ENCODE data around the gene NOLC1. TPM values are rescaled to one million over a fixed set of nuclear protein-coding genes. Genes with fewer than 3 reads are reported as not detected.

Gene NOLC1
- total and polyA plus RNA-seq, 2 of the 13 experiments (the other 11 are each of a cell fraction or from before 2014, with no cell fraction given): 50.6 to 81.0 TPM

DNA sequence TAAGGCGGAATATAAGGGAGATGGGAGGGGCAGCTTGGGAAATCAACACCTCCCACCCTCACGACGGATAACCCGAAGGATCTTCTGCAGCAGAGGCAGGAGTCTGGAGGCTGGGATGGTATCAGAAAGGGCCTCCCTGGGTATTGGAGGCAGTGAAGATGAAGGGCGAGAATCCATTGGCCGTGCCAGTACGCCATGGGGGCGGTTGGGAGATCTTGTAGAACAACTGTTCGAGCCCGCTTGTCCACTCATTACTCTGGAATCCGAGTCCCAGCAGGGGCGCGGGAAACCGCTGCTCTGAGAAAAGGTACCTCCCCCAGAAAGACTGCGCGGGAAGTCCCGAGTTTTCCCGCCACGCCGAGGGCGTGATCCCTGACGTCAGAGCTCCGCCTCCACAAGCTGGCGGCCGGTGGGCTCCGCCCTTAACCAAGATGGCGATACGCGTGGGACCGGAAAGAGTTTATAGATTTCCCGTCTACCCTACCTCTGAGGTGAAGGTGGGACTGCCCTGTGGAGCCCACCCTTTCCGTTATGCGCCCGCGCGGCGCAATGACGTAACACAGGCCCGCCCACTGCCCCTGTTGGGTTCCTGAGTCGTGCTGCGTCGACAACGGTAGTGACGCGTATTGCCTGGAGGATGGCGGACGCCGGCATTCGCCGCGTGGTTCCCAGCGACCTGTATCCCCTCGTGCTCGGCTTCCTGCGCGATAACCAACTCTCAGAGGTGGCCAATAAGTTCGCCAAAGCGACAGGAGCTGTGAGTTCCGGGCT lies at the start of gene NOLC1 (continued):
- no peak for TF ChIP-seq ZNF850 (CRISPR knock-in tag; conservative IDR thresholded peaks at IDR 0.05)
- 0 out of 2 replicates have a peak, but pooled peaks have one; percentile 67 for TF ChIP-seq ZNF678 (CRISPR knock-in tag; IDR thresholded peaks at IDR 0.05)
- peak; percentile 93 for TF ChIP-seq ZFY (CRISPR knock-in tag; IDR thresholded peaks at IDR 0.05)
- TF ChIP-seq, protein P1, sequence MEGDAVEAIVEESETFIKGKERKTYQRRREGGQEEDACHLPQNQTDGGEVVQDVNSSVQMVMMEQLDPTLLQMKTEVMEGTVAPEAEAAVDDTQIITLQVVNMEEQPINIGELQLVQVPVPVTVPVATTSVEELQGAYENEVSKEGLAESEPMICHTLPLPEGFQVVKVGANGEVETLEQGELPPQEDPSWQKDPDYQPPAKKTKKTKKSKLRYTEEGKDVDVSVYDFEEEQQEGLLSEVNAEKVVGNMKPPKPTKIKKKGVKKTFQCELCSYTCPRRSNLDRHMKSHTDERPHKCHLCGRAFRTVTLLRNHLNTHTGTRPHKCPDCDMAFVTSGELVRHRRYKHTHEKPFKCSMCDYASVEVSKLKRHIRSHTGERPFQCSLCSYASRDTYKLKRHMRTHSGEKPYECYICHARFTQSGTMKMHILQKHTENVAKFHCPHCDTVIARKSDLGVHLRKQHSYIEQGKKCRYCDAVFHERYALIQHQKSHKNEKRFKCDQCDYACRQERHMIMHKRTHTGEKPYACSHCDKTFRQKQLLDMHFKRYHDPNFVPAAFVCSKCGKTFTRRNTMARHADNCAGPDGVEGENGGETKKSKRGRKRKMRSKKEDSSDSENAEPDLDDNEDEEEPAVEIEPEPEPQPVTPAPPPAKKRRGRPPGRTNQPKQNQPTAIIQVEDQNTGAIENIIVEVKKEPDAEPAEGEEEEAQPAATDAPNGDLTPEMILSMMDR (CRISPR knock-in tag; IDR thresholded peaks at IDR 0.05): peak; percentile 24; the same call in 1 of the 2 replicates
- peak; percentile 99; the same call in 1 of the 2 replicates for TF ChIP-seq KLF11 (CRISPR knock-in tag; IDR thresholded peaks at IDR 0.05)
- TF ChIP-seq, protein P2, sequence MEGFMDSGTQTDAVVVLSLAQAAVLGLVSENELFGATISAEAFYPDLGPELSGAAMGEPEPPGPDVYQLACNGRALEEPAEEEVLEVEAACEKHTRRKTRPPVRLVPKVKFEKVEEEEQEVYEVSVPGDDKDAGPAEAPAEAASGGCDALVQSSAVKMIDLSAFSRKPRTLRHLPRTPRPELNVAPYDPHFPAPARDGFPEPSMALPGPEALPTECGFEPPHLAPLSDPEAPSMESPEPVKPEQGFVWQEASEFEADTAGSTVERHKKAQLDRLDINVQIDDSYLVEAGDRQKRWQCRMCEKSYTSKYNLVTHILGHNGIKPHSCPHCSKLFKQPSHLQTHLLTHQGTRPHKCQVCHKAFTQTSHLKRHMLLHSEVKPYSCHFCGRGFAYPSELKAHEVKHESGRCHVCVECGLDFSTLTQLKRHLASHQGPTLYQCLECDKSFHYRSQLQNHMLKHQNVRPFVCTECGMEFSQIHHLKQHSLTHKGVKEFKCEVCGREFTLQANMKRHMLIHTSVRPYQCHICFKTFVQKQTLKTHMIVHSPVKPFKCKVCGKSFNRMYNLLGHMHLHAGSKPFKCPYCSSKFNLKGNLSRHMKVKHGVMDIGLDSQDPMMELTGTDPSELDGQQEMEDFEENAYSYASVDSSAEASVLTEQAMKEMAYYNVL (CRISPR knock-in tag; IDR thresholded peaks at IDR 0.05; ENCODE audit: borderline replicate concordance): peak; percentile 66
- no peak for TF ChIP-seq THYN1 (CRISPR knock-in tag; IDR thresholded peaks at IDR 0.05; ENCODE audit: borderline replicate concordance, low read depth)
- peak; percentile 28; the same call in 1 of the 2 replicates for TF ChIP-seq ARHGAP35 (CRISPR knock-in tag; IDR thresholded peaks at IDR 0.05; ENCODE audit: borderline replicate concordance)
- no peak for TF ChIP-seq SNAI1 (CRISPR knock-in tag; IDR thresholded peaks at IDR 0.05; ENCODE audit: borderline replicate concordance)
- TF ChIP-seq, protein P3, sequence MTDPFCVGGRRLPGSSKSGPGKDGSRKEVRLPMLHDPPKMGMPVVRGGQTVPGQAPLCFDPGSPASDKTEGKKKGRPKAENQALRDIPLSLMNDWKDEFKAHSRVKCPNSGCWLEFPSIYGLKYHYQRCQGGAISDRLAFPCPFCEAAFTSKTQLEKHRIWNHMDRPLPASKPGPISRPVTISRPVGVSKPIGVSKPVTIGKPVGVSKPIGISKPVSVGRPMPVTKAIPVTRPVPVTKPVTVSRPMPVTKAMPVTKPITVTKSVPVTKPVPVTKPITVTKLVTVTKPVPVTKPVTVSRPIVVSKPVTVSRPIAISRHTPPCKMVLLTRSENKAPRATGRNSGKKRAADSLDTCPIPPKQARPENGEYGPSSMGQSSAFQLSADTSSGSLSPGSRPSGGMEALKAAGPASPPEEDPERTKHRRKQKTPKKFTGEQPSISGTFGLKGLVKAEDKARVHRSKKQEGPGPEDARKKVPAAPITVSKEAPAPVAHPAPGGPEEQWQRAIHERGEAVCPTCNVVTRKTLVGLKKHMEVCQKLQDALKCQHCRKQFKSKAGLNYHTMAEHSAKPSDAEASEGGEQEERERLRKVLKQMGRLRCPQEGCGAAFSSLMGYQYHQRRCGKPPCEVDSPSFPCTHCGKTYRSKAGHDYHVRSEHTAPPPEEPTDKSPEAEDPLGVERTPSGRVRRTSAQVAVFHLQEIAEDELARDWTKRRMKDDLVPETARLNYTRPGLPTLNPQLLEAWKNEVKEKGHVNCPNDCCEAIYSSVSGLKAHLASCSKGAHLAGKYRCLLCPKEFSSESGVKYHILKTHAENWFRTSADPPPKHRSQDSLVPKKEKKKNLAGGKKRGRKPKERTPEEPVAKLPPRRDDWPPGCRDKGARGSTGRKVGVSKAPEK (CRISPR knock-in tag; IDR thresholded peaks at IDR 0.05; ENCODE audit: borderline replicate concordance): no peak
- TF ChIP-seq, protein P4, sequence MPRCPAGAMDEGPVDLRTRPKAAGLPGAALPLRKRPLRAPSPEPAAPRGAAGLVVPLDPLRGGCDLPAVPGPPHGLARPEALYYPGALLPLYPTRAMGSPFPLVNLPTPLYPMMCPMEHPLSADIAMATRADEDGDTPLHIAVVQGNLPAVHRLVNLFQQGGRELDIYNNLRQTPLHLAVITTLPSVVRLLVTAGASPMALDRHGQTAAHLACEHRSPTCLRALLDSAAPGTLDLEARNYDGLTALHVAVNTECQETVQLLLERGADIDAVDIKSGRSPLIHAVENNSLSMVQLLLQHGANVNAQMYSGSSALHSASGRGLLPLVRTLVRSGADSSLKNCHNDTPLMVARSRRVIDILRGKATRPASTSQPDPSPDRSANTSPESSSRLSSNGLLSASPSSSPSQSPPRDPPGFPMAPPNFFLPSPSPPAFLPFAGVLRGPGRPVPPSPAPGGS (CRISPR knock-in tag; IDR thresholded peaks at IDR 0.05): peak; percentile 69; the same call in 1 of the 2 replicates
- no peak for TF ChIP-seq HMG20B (CRISPR knock-in tag; conservative IDR thresholded peaks at IDR 0.05)
- peak; percentile 83 for TF ChIP-seq CEBPB (IDR thresholded peaks at IDR 0.05; ENCODE audit: borderline replicate concordance, low read depth, low read length)
- no peak for TF ChIP-seq ZNF75D (CRISPR knock-in tag; IDR thresholded peaks at IDR 0.05; ENCODE audit: borderline replicate concordance)
- TF ChIP-seq ZFYVE20 (CRISPR knock-in tag; IDR thresholded peaks at IDR 0.05; ENCODE audit: borderline replicate concordance, low read depth): peak; percentile 35; the same call in 1 of the 2 replicates
- peak; percentile 89 for TF ChIP-seq KDM5B (CRISPR knock-in tag; IDR thresholded peaks at IDR 0.05; ENCODE audit: borderline replicate concordance)
- no peak for TF ChIP-seq RFX3 (CRISPR knock-in tag; IDR thresholded peaks at IDR 0.05)
- no peak for TF ChIP-seq MLLT10 (CRISPR knock-in tag; IDR thresholded peaks at IDR 0.05)
- peak; percentile 67; the same call in 1 of the 2 replicates for TF ChIP-seq HDAC2 (CRISPR knock-in tag; IDR thresholded peaks at IDR 0.05)
- peak; percentile 35; the same call in 1 of the 2 replicates for TF ChIP-seq CHD4 (IDR thresholded peaks at IDR 0.05; ENCODE audit: borderline replicate concordance, low read length)
- no peak for TF ChIP-seq NFE2 (CRISPR knock-in tag; IDR thresholded peaks at IDR 0.05)

Data from HepG2 (cell line).